ENCODE data around the gene SNRNP35.

DNA sequence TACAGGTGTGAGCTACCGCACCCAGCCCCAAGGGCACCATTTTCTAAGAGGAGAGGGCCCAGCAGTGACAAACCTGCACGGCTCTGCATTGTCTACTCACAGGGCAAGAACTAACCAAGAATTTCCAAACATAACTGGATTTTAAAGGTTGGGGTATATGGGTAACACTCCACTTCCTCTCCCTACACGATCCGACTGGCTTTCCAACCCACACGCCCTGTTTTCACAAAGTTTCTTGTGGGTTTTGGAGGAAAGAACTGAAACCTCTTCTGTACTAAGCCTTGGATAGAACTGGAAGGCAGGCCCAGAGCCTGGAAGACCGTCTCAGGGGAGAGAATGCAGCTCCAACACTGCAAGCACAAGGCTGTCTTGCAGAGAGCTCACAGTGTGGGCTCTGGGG lies 24.9 kb downstream of the SNRNP35 start:
- TF ChIP-seq, protein P1, sequence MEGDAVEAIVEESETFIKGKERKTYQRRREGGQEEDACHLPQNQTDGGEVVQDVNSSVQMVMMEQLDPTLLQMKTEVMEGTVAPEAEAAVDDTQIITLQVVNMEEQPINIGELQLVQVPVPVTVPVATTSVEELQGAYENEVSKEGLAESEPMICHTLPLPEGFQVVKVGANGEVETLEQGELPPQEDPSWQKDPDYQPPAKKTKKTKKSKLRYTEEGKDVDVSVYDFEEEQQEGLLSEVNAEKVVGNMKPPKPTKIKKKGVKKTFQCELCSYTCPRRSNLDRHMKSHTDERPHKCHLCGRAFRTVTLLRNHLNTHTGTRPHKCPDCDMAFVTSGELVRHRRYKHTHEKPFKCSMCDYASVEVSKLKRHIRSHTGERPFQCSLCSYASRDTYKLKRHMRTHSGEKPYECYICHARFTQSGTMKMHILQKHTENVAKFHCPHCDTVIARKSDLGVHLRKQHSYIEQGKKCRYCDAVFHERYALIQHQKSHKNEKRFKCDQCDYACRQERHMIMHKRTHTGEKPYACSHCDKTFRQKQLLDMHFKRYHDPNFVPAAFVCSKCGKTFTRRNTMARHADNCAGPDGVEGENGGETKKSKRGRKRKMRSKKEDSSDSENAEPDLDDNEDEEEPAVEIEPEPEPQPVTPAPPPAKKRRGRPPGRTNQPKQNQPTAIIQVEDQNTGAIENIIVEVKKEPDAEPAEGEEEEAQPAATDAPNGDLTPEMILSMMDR (IDR thresholded peaks at IDR 0.05; ENCODE audit: poor library complexity) = no peak
- no peak for TF ChIP-seq EZH2 (IDR thresholded peaks at IDR 0.05; ENCODE audit: borderline replicate concordance)
- TF ChIP-seq EZH2phosphoT487 (IDR thresholded peaks at IDR 0.05; ENCODE audit: low read depth, severe bottlenecking, unreplicated experiment) = no peak
